Nephron progenitor cell (in vitro differentiated cells): ENCODE measurements around the gene NRG2.

Experiments used
- DNase-seq: peaks from one replicate; pipeline ENCODE4 v3.0.0; 2021
- H3K27ac Mint-ChIP-seq: 2 replicates; pipeline ENCODE4 v1.8.0; 2021; ENCODE audit warnings: mild to moderate bottlenecking, moderate library complexity, mixed read lengths
- H3K27me3 Mint-ChIP-seq: 2 replicates; pipeline ENCODE4 v1.8.0; 2021; ENCODE audit warnings: mild to moderate bottlenecking, low read depth, mixed read lengths; ENCODE audit not compliant: poor library complexity
- H3K36me3 Mint-ChIP-seq: 2 replicates; pipeline ENCODE4 v1.8.0; 2021; ENCODE audit warnings: low read depth, mixed read lengths
- H3K4me1 Mint-ChIP-seq: 2 replicates; pipeline ENCODE4 v1.8.0; 2021; ENCODE audit warnings: mixed read lengths
- H3K4me3 Mint-ChIP-seq: 2 replicates; pipeline ENCODE4 v1.8.0; 2021; ENCODE audit warnings: mild to moderate bottlenecking, moderate library complexity, mixed read lengths
- H3K9me3 Mint-ChIP-seq: 2 replicates; pipeline ENCODE4 v1.8.0; 2021; ENCODE audit warnings: mild to moderate bottlenecking, moderate library complexity, mixed read lengths
- CTCF ChIP-seq: fragments of 200-600 bp; sonication (generic); IDR thresholded peaks from 2 replicates; pipeline ENCODE4 v1.5.0; 2021; ENCODE audit warnings: antibody characterized with exemption

The NRG2 gene

DNA sequence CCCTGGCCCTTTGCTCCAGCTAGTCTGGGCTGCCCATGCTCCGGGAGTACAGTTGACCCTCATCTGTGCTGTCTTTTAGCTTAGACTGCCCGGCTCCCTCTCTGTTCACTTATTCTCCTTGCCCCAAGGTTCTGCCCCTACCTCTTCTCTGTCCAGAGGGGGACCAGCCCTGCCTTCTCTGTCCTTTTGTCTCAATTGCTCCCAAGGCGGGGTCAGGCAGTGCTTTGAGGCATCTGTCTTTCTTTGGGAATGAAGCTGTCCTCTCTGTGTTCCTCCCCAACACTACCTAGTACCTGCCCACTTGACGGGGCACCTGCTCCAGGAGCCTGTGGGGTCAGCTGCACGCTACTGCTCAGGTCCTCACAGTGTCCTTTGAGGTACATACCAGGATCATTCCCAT is 188.1 kb downstream of the NRG2 start:
- no peak for DNase-seq
- Mint-ChIP-seq H3K27ac (no peak overlapping the region), H3K27me3 (peaks cover 46% of the 10 kb centered on the region), H3K36me3 (no peaks in the 10 kb centered on the region), H3K4me1 (peaks cover under 1% of the 10 kb centered on the region), H3K9me3 (no peaks in the 10 kb centered on the region), H3K4me3 (no peak overlapping the region)
- no peak for TF ChIP-seq CTCF

GRCh38 chr5:139854029-139854605 is 189.0 kb downstream of the NRG2 start:
- DNase-seq = no peak
- no peak for TF ChIP-seq CTCF
- H3K9me3 Mint-ChIP-seq = no peaks in the 10 kb centered on the region
- H3K4me1 Mint-ChIP-seq = peaks cover 6% of the 10 kb centered on the region
- H3K27me3 Mint-ChIP-seq = peaks cover 54% of the 10 kb centered on the region
- no peak overlapping the region for H3K27ac Mint-ChIP-seq
- no peak overlapping the region for H3K4me3 Mint-ChIP-seq
- no peaks in the 10 kb centered on the region for H3K36me3 Mint-ChIP-seq

DNA sequence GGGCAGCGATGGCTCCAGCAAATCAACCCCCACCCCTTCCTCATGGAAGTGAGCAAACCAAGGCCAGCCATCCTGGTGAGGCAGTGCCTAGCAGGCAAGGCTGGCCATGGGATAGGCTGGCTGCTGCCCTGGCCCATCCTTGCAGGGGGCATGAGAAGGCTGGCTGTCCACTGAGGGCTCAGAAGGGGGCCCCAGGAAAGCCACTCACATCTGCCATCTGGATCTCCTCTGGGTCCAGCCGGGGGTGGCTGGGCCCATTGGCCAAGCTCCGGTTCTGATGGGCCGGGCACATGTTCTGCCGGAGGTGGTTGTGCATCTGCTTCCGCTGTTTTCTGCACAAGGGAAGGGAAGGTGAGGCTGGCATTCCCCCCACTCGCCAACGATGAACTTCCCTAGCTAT is 190.4 kb downstream of the NRG2 start:
- no peak for DNase-seq
- Mint-ChIP-seq H3K27me3 (peaks cover 64% of the 10 kb centered on the region), H3K27ac (no peak overlapping the region), H3K4me1 (peaks cover 11% of the 10 kb centered on the region), H3K36me3 (no peaks in the 10 kb centered on the region), H3K9me3 (no peaks in the 10 kb centered on the region), H3K4me3 (no peak overlapping the region)
- no peak for TF ChIP-seq CTCF

DNA sequence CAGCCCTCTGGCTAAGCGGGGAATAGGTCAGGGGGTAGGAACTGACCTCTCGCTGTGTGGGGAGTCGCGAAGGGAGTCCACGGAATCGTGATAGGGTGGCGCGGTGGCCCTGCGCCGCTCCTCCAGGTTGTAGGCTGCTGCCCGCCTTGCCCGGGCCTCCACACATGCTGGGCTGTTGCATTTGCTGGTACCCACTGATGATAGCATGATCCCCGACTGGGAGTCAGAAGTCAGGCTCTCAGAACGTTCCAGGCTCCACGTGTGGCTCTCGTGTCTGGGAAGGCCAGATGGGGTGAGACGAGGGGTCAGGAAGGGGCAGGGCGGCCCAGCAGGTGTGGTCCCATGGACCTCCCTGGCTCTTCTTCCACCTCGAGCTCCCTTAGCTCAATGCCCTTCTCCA is 191.5 kb downstream of the NRG2 start:
- Mint-ChIP-seq H3K9me3 (no peaks in the 10 kb centered on the region), H3K4me1 (peaks cover 11% of the 10 kb centered on the region), H3K4me3 (no peak overlapping the region), H3K27ac (no peak overlapping the region), H3K27me3 (peaks cover 75% of the 10 kb centered on the region), H3K36me3 (no peaks in the 10 kb centered on the region)
- no peak for TF ChIP-seq CTCF
- DNase-seq = no peak

- no peak overlapping the region for H3K27ac Mint-ChIP-seq
- DNase-seq = no peak
- peaks cover 86% of the 10 kb centered on the region for H3K27me3 Mint-ChIP-seq
- TF ChIP-seq CTCF = no peak
- peaks cover 11% of the 10 kb centered on the region for H3K4me1 Mint-ChIP-seq
- H3K9me3 Mint-ChIP-seq = no peaks in the 10 kb centered on the region
- H3K4me3 Mint-ChIP-seq = no peak overlapping the region
- H3K36me3 Mint-ChIP-seq = no peaks in the 10 kb centered on the region
Observed at GRCh38 chr5:139850423-139851016, 192.6 kb downstream of the NRG2 start.

DNA sequence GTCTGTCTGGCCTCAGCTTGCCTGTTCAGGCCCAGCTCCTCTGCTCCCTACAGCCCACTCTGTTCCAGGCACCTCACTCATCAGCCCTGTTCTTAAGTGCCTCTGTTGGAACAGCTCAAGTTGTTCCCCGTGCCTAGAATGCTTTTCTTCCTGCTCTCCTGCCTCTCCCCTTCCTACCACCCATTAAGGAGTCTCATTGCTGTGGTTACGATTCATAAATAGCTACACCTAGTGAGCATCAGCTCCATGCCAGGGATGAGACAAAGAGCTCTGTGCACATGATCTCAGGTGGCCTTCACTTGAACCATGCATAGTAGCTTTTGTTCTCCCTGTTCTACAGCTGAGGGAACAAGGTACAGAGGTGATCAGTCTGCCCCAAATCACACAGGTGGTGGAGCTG is 193.2 kb downstream of the NRG2 start:
- no peak for TF ChIP-seq CTCF
- Mint-ChIP-seq H3K27ac (no peak overlapping the region), H3K27me3 (peaks cover 88% of the 10 kb centered on the region), H3K9me3 (no peaks in the 10 kb centered on the region), H3K4me1 (peaks cover 11% of the 10 kb centered on the region), H3K36me3 (no peaks in the 10 kb centered on the region), H3K4me3 (peak overlapping the region; percentile 58)
- DNase-seq = no peak
